DND-41 (cell line): Measurements from ENCODE around the gene ZSWIM4.

Experiments used
- EZH2 ChIP-seq: IDR thresholded peaks from 3 replicates; pipeline ENCODE4 v1.6.1; 2012; ENCODE audit warnings: borderline replicate concordance, low read depth, mild to moderate bottlenecking, moderate library complexity, low read length, inconsistent platforms; ENCODE audit not compliant: severe bottlenecking
- TF ChIP-seq, protein P1 (sequence below): IDR thresholded peaks from 2 replicates; pipeline ENCODE4 v1.5.1; 2012; ENCODE audit warnings: borderline replicate concordance, low read length, moderate library complexity, mild to moderate bottlenecking; ENCODE audit not compliant: poor library complexity, severe bottlenecking; ENCODE audit errors: extremely low read depth

DNA sequence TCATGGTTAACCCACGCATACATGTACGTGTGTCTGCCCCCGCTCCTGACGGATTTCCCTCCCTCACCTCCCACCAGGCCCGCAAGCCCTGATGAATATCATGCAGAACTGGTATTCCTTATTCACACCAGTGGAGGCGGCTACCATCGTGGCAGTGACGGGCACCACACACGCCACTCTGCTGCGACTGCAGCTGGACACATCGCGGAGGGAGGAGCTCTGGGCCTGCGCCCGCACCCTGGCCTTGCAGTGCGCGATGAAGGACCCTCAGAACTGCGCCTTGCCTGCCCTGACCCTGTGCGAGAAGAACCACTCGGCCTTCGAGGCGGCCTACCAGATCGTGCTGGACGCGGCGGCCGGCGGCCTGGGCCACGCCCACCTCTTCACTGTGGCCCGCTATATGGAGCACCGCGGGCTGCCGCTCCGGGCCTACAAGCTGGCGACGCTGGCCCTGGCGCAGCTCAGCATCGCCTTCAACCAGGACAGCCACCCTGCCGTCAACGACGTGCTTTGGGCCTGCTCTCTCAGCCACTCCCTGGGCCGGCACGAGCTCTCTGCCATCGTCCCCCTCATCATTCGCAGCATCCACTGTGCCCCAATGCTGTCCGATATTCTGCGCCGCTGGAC, 35.0 kb downstream of the ZSWIM4 start:
- TF ChIP-seq EZH2 = no peak
- TF ChIP-seq, protein P1, sequence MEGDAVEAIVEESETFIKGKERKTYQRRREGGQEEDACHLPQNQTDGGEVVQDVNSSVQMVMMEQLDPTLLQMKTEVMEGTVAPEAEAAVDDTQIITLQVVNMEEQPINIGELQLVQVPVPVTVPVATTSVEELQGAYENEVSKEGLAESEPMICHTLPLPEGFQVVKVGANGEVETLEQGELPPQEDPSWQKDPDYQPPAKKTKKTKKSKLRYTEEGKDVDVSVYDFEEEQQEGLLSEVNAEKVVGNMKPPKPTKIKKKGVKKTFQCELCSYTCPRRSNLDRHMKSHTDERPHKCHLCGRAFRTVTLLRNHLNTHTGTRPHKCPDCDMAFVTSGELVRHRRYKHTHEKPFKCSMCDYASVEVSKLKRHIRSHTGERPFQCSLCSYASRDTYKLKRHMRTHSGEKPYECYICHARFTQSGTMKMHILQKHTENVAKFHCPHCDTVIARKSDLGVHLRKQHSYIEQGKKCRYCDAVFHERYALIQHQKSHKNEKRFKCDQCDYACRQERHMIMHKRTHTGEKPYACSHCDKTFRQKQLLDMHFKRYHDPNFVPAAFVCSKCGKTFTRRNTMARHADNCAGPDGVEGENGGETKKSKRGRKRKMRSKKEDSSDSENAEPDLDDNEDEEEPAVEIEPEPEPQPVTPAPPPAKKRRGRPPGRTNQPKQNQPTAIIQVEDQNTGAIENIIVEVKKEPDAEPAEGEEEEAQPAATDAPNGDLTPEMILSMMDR = no peak
